ACC112 (cell line): Measurements from ENCODE around the gene PHKA2.
A peak's percentile ranks its signal among the peaks of the same experiment; 100 is the strongest.

ENCODE experiments used
- H2AFZ ChIP-seq: fragments of 200-600 bp; sonication (generic); one replicate; pipeline ENCODE4 v1.6.0; 2017; ENCODE audit warnings: antibody characterized with exemption, low read length; ENCODE audit not compliant: unreplicated experiment
- H3K27ac ChIP-seq: fragments of 200-600 bp; sonication (generic); 2 replicates; pipeline ENCODE4 v1.5.1; 2014; ENCODE audit warnings: low read depth, mild to moderate bottlenecking, antibody characterized with exemption, low read length, moderate library complexity
- H3K27me3 ChIP-seq: fragments of 200-600 bp; sonication (generic); 2 replicates; pipeline ENCODE4 v1.6.1; 2014; ENCODE audit warnings: mild to moderate bottlenecking, antibody characterized with exemption, low read length, moderate library complexity, mixed read lengths; ENCODE audit not compliant: insufficient read depth
- H3K36me3 ChIP-seq: fragments of 200-600 bp; sonication (generic); 2 replicates; pipeline ENCODE4 v1.6.1; 2016; ENCODE audit warnings: mild to moderate bottlenecking, antibody characterized with exemption, low read length, moderate library complexity, mixed read lengths; ENCODE audit not compliant: insufficient read depth
- H3K4me1 ChIP-seq: fragments of 200-600 bp; sonication (generic); one replicate; pipeline ENCODE4 v1.6.1; 2016; ENCODE audit warnings: low read length, mixed read lengths; ENCODE audit not compliant: insufficient read depth, unreplicated experiment, control insufficient read depth
- H3K4me3 ChIP-seq: fragments of 200-600 bp; sonication (generic); 2 replicates; pipeline ENCODE4 v1.5.1; 2014; ENCODE audit warnings: mild to moderate bottlenecking, low read depth, low read length
- H3K79me2 ChIP-seq: fragments of 200-600 bp; sonication (generic); one replicate; pipeline ENCODE4 v1.6.0; 2016; ENCODE audit warnings: low read length; ENCODE audit not compliant: control insufficient read depth, unreplicated experiment, insufficient read depth

PHKA2 gene

GRCh38 chrX:18974993-18975392 lies 8.9 kb downstream of the PHKA2 start:
- Histone ChIP-seq H3K27me3 (no peaks in the 10 kb centered on the region), H2AFZ (no peak overlapping the region), H3K79me2 (no peaks in the 10 kb centered on the region), H3K4me1 (no peaks in the 10 kb centered on the region), H3K27ac (no peak overlapping the region), H3K4me3 (no peak overlapping the region), H3K36me3 (no peaks in the 10 kb centered on the region)

DNA sequence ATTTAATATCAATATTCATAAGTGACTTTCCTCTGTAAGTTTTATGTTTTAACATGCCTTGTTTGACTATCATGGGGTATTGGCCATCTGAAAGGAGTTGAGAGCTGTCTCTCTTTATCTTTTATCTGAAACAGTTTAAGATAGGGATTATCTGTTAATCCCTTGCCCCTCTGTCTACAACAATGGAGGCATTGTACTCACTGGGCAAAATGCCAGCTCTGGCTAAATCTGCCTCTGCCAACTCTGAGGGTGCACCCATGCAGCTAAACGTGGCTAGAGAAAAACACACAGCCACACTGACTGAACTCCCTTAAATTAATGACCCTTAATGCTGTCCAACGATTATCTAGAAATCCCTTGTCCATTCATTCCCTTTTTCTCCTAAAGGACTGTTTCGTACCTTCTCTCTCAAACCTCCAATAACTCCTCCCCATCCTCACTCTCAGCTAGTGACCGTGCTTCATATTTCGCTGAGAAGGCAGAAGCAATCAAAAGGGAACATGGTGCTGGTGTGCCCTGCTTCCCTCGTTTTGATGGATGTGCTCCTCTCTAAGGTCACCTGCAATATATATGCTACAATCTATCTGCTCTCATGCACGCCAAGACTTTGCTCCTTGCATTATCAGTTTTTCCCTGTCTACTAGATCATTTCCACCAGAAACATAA lies 10.3 kb downstream of the PHKA2 start:
- Histone ChIP-seq H3K27ac (no peak overlapping the region), H2AFZ (no peak overlapping the region), H3K4me3 (no peak overlapping the region), H3K79me2 (no peaks in the 10 kb centered on the region), H3K4me1 (no peaks in the 10 kb centered on the region), H3K36me3 (no peaks in the 10 kb centered on the region), H3K27me3 (no peaks in the 10 kb centered on the region)

DNA sequence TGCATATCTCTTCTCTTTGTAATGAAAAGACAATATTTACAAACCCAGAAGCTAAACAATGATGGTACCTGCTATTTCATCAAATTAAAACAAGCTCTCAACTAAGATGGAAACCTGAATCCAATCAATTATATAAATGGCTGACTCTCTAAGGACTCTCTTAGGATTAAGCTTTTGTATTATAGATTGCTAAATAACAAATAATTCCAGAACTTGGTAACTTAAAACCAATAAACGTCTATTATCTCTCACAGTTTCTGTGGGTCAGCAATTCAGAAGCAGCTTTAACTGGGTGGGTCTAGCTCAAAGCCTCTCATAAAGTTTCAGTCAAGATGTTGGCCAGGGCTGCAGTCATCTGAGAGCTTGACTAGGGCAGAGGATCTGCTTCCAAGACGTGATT lies 12.4 kb downstream of the PHKA2 start:
- no peak overlapping the region for H3K27ac ChIP-seq
- H3K79me2 ChIP-seq: no peaks in the 10 kb centered on the region
- H3K4me3 ChIP-seq: no peak overlapping the region
- no peaks in the 10 kb centered on the region for H3K4me1 ChIP-seq
- no peaks in the 10 kb centered on the region for H3K36me3 ChIP-seq
- no peak overlapping the region for H2AFZ ChIP-seq
- H3K27me3 ChIP-seq: no peaks in the 10 kb centered on the region

DNA sequence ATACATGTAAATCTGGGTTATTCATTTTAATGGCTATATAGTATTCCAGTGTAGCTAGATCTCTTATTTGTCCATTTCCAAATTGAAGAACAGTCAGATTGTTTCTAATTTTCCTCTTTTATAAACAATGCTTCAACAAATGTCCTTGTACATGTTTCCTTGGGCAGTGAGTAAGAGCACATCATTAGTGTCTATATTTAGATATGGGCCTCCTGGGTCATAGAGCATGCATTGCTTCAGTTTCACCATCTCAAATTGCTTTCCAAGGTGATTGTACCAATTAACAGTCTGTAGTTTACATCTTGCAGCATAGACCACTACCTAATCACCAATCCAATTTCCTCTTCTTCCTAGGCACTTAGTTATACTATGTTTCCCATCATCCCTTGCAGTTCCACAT lies 13.4 kb downstream of the PHKA2 start:
- H3K79me2 ChIP-seq: no peaks in the 10 kb centered on the region

DNA sequence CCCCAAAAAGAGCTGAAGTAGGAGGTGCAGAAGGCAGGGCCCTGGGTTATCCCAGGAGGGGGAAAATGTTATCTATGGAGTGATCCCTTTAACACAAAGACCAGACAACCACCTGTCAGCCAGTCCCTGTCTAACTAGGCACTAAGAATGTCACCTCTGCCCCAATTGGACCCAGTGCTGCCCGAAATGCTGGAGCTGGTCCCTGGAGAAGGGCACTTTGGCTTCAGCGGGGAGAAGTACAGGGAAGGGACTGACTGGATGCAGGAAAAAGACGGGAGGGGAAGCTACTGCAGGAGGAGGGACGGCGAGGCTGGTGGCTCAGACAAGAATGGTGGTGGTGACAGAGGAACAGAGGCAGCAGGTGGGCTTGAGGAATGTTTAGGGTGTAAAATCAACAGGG lies 17.3 kb downstream of the PHKA2 start:
- Histone ChIP-seq H3K27me3 (no peaks in the 10 kb centered on the region), H2AFZ (no peak overlapping the region), H3K4me1 (peaks cover 9% of the 10 kb centered on the region), H3K36me3 (no peaks in the 10 kb centered on the region), H3K27ac (no peak overlapping the region), H3K79me2 (peaks cover 3% of the 10 kb centered on the region), H3K4me3 (no peak overlapping the region)

More for the DNA sequence above, 13.4 kb downstream of the PHKA2 start:
- Histone ChIP-seq H2AFZ (no peak overlapping the region), H3K4me3 (no peak overlapping the region), H3K36me3 (no peaks in the 10 kb centered on the region), H3K27ac (no peak overlapping the region), H3K27me3 (no peaks in the 10 kb centered on the region), H3K4me1 (no peaks in the 10 kb centered on the region)

DNA sequence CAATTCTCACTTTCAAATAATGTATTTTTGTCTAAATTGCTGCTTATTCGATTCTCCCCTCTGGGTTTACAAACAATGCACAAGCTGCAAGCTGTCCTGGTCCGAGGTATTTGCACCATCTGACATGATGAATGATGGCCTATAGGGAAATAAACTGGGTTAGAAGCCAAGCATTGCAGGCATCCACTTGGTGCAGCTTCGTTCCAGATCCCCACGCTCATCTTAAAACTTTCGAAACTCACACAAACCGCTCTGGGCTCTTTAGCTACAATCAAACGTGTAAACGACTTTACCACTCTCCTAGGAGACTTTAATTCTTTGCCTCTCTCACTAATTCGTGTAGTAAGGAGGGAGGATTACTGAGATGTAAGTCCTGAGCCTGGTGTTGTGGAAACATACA lies 19.0 kb downstream of the PHKA2 start:
- H3K79me2 ChIP-seq: peaks cover 5% of the 10 kb centered on the region
- no peak overlapping the region for H3K27ac ChIP-seq
- H2AFZ ChIP-seq: no peak overlapping the region

GRCh38 chrX:18964026-18964425 lies 19.9 kb downstream of the PHKA2 start:
- Histone ChIP-seq H3K79me2 (peaks cover 9% of the 10 kb centered on the region), H3K36me3 (no peaks in the 10 kb centered on the region), H3K4me1 (peaks cover 13% of the 10 kb centered on the region), H2AFZ (no peak overlapping the region), H3K4me3 (no peak overlapping the region), H3K27ac (no peak overlapping the region), H3K27me3 (no peaks in the 10 kb centered on the region)

More for the DNA sequence above, 19.0 kb downstream of the PHKA2 start:
- H3K36me3 ChIP-seq: no peaks in the 10 kb centered on the region
- H3K27me3 ChIP-seq: no peaks in the 10 kb centered on the region
- no peak overlapping the region for H3K4me3 ChIP-seq
- H3K4me1 ChIP-seq: peaks cover 13% of the 10 kb centered on the region

DNA sequence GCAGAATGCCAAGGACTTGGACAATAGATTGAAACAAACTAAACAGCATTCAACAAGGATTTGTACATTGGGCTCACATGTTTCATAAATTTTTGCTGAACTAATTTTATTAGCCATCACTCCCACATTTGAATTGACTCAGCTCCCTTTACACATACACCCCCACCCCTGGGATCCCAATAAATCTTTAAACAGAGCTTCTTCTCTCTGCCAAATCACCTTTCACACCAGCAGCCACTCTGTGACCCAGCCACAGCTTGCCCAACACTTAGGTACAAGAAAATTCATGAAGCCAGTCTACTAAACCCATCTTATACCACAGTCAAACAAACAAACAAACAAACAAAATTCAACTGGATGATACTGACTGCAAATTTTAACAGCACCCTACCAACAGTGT lies 21.6 kb downstream of the PHKA2 start:
- peaks cover 13% of the 10 kb centered on the region for H3K4me1 ChIP-seq
- no peaks in the 10 kb centered on the region for H3K36me3 ChIP-seq
- peaks cover 9% of the 10 kb centered on the region for H3K79me2 ChIP-seq
- H3K4me3 ChIP-seq: 0 out of 2 replicates have a peak overlapping the region, but pooled peaks have one; percentile 25
- no peak overlapping the region for H2AFZ ChIP-seq
- H3K27ac ChIP-seq: no peak overlapping the region
- H3K27me3 ChIP-seq: no peaks in the 10 kb centered on the region

DNA sequence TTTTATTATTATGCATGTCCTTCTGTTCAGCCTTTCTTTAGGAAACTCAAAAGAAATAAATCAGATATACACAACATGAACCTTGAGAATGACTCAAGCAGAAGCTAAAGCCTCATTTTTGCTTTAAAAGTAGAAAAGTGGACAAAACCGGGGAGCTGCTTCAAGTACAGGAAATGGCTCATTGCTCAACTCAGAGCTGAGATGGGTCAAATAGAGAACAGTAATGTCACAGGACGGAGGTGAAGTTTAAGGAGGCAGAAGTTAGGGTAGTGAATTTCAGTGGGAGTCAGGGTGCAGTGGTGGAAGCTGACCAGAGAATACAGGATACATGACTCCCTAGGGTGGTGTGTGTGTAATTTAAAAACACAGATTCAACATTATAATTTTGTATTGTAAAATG lies 22.2 kb downstream of the PHKA2 start:
- H3K79me2 ChIP-seq: peaks cover 9% of the 10 kb centered on the region

DNA sequence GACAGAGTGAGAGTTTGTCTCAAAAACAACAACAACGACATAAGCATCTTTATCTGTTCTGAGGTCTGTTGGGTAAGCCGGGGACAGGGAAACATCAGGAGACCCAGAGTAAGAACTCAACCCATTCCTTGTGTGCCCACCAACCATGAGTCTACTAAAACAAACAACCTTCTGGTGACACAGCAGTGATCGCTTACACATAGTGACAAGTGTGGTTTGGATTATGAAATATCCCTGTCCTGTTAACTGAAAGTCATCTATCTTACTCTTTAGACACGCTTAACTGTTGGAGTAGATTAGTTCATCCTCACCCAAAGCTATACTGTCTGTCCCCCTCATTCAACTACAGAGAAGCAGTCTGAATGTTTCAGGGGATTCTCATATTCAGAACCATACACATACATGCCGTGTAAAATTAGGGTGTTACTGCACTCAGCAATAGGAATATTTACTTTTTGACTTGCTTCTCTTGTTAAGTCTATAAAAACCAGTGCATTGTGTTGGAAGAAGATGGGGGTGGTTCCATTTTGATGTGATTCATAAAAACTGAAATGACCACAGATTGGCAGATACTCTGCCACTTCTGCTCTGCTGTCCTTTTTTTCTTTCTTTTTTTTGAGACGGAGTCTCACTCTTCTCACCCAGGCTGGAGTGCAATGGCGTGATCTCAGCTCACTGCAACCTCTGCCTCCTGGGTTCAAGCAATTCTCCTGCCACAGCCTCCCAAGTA lies 27.4 kb downstream of the PHKA2 start:
- Histone ChIP-seq H3K27me3 (no peaks in the 10 kb centered on the region), H3K4me3 (no peak overlapping the region)

More for the DNA sequence above, 22.2 kb downstream of the PHKA2 start:
- Histone ChIP-seq H3K27ac (peak overlapping the region; percentile 55), H2AFZ (peak overlapping the region; percentile 38), H3K36me3 (no peaks in the 10 kb centered on the region), H3K4me1 (peaks cover 13% of the 10 kb centered on the region), H3K4me3 (peak overlapping the region; percentile 25; the same call in 1 of the 2 replicates), H3K27me3 (no peaks in the 10 kb centered on the region)

GRCh38 chrX:18955676-18956075 lies 28.2 kb downstream of the PHKA2 start:
- H3K79me2 ChIP-seq: peaks cover 6% of the 10 kb centered on the region

More for the DNA sequence above, 27.4 kb downstream of the PHKA2 start:
- no peak overlapping the region for H2AFZ ChIP-seq
- H3K79me2 ChIP-seq: peaks cover 6% of the 10 kb centered on the region
- peaks cover 2% of the 10 kb centered on the region for H3K4me1 ChIP-seq
- H3K36me3 ChIP-seq: no peaks in the 10 kb centered on the region
- H3K27ac ChIP-seq: no peak overlapping the region

More at GRCh38 chrX:18955676-18956075, 28.2 kb downstream of the PHKA2 start:
- no peaks in the 10 kb centered on the region for H3K27me3 ChIP-seq
- no peaks in the 10 kb centered on the region for H3K36me3 ChIP-seq
- H3K4me3 ChIP-seq: no peak overlapping the region
- no peaks in the 10 kb centered on the region for H3K4me1 ChIP-seq
- H2AFZ ChIP-seq: no peak overlapping the region
- H3K27ac ChIP-seq: no peak overlapping the region
